Neural cell (in vitro differentiated cells): ENCODE data around the gene PROX1. TPM values are rescaled to one million over a fixed set of nuclear protein-coding genes. Genes with fewer than 3 reads are reported as not detected.

Source experiments
- H2AFZ ChIP-seq: fragments of 200-600, 300-800 bp; sonication (generic), shearing (Covaris generic); 2 replicates; pipeline ENCODE4 v1.6.0; 2014; ENCODE audit warnings: low read depth, mild to moderate bottlenecking, antibody characterized with exemption, low read length, moderate library complexity
- H3F3A ChIP-seq: fragments of 200-600 bp; shearing (Covaris generic); 2 replicates; pipeline ENCODE4 v1.6.1; 2016; ENCODE audit warnings: mild to moderate bottlenecking, moderate library complexity, mixed read lengths, antibody characterized with exemption, low read length; ENCODE audit not compliant: insufficient read depth, poor library complexity, severe bottlenecking
- H3K27ac ChIP-seq: fragments of 200-600, 300-800 bp; sonication (generic), shearing (Covaris generic); 2 replicates; pipeline ENCODE4 v1.5.1; 2014; ENCODE audit warnings: mild to moderate bottlenecking, low read length, moderate library complexity
- H3K27me3 ChIP-seq: fragments of 300-800, 200-600 bp; sonication (generic), shearing (Covaris generic); 2 replicates; pipeline ENCODE4 v1.6.0; 2014; ENCODE audit warnings: mild to moderate bottlenecking, low read depth, low read length, moderate library complexity; ENCODE audit not compliant: insufficient read depth
- H3K36me3 ChIP-seq: fragments of 300-800, 200-600 bp; sonication (generic), shearing (Covaris generic); 2 replicates; pipeline ENCODE4 v1.5.1; 2014; ENCODE audit warnings: mild to moderate bottlenecking, antibody characterized with exemption, low read length, moderate library complexity; ENCODE audit not compliant: insufficient read depth
- H3K4me2 ChIP-seq: fragments of 300-800, 200-600 bp; sonication (generic), shearing (Covaris generic); 2 replicates; pipeline ENCODE4 v1.6.0; 2014; ENCODE audit warnings: mild to moderate bottlenecking, low read length
- H3K4me3 ChIP-seq: fragments of 300-800, 200-600 bp; sonication (generic), shearing (Covaris generic); 2 replicates; pipeline ENCODE4 v1.5.1; 2014; ENCODE audit warnings: mild to moderate bottlenecking, low read length, moderate library complexity
- H3K79me2 ChIP-seq: fragments of 200-600 bp; shearing (Covaris generic); replicated peaks from 2 replicates; pipeline ENCODE4 v1.6.0; 2014; ENCODE audit warnings: mild to moderate bottlenecking, low read length, moderate library complexity; ENCODE audit not compliant: insufficient read depth
- H3K9ac ChIP-seq: fragments of 300-800, 200-600 bp; sonication (generic), shearing (Covaris generic); 2 replicates; pipeline ENCODE4 v1.6.1; 2016; ENCODE audit warnings: mild to moderate bottlenecking, low read length, mixed read lengths
- H3K9me2 ChIP-seq: fragments of 200-600 bp; shearing (Covaris generic); 2 replicates; pipeline ENCODE4 v1.6.1; 2016; ENCODE audit warnings: mild to moderate bottlenecking, low read length, mixed read lengths; ENCODE audit not compliant: insufficient read depth
- H3K9me3 ChIP-seq: fragments of 200-600, 300-800 bp; sonication (generic), shearing (Covaris generic); 2 replicates; pipeline ENCODE4 v1.6.1; 2016; ENCODE audit warnings: mild to moderate bottlenecking, mixed run types, low read length, moderate library complexity, mixed read lengths
- H4K20me1 ChIP-seq: fragments of 200-600 bp; shearing (Covaris generic); 2 replicates; pipeline ENCODE4 v1.6.1; 2016; ENCODE audit warnings: mild to moderate bottlenecking, mixed run types; ENCODE audit not compliant: insufficient read depth
- EP300 ChIP-seq: fragments of 450-650 bp; conservative IDR thresholded peaks from 2 replicates; pipeline ENCODE4 v1.6.1; 2014; ENCODE audit warnings: antibody characterized with exemption, mild to moderate bottlenecking, moderate library complexity; ENCODE audit not compliant: poor library complexity, severe bottlenecking
- EZH2 ChIP-seq: fragments of 200-600, 300-800 bp; shearing (Covaris generic), sonication (generic); IDR thresholded peaks from 2 replicates; pipeline ENCODE4 v1.6.1; 2014; ENCODE audit warnings: antibody characterized with exemption, low read length, borderline replicate concordance, mild to moderate bottlenecking; ENCODE audit not compliant: insufficient read depth, poor library complexity, severe bottlenecking
- MXI1 ChIP-seq: fragments of 450-650 bp; conservative IDR thresholded peaks from 2 replicates; pipeline ENCODE4 v1.6.1; 2014; ENCODE audit warnings: antibody characterized with exemption, mild to moderate bottlenecking; ENCODE audit not compliant: poor library complexity, severe bottlenecking
- POLR2AphosphoS5 ChIP-seq: IDR thresholded peaks from 2 replicates; pipeline ENCODE4 v1.6.1; 2012
- RAD21 ChIP-seq: fragments of 450-650 bp; conservative IDR thresholded peaks from 2 replicates; pipeline ENCODE4 v1.6.1; 2014; ENCODE audit warnings: antibody characterized with exemption, mild to moderate bottlenecking, moderate library complexity
- SMC3 ChIP-seq: fragments of 450-650 bp; conservative IDR thresholded peaks from 2 replicates; pipeline ENCODE4 v1.6.1; 2014; ENCODE audit warnings: antibody characterized with exemption, mild to moderate bottlenecking, moderate library complexity; ENCODE audit not compliant: poor library complexity
- TAF1 ChIP-seq: IDR thresholded peaks from 2 replicates; pipeline ENCODE4 v1.6.1; 2012; ENCODE audit warnings: low read depth
- polyA plus RNA-seq: library from polyadenylated mRNA; depleted of rRNA; stranded (reverse); fragments of >200 nt; gene quantifications from 2 replicates; pipeline ENCODE4 v1.2.3, GENCODE V29; 2014
- TF ChIP-seq, protein P1 (sequence below): IDR thresholded peaks from 2 replicates; pipeline ENCODE4 v1.6.1; 2012; ENCODE audit warnings: borderline replicate concordance
- TF ChIP-seq, protein P2 (sequence below): fragments of 450-650 bp; IDR thresholded peaks from 2 replicates; pipeline ENCODE4 v1.5.1; 2014; ENCODE audit warnings: antibody characterized with exemption, mild to moderate bottlenecking, moderate library complexity; ENCODE audit not compliant: poor library complexity, severe bottlenecking

PROX1 gene
- polyA plus RNA-seq, 1 donor from 2014 or later: 1.0 TPM

DNA sequence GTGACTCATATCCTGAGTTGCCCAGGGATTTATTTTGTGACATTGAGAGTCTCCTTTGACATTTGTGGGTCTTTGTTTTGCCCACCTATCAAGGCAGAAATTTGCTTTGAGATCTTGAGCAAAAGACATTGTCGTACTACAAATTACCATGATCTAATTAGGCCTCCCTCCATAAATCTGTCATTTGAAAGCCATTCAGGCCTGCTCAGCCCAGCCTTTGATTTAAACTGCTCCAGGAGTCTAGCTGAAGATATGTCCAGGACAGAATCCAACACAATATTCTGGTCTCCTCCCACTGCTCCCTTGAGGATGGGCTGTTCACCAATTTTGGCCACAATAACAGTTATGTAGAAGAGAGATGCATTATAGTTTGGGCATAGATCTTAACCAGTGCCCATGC lies 86.7 kb downstream of the PROX1 start:
- TF ChIP-seq, protein P1, sequence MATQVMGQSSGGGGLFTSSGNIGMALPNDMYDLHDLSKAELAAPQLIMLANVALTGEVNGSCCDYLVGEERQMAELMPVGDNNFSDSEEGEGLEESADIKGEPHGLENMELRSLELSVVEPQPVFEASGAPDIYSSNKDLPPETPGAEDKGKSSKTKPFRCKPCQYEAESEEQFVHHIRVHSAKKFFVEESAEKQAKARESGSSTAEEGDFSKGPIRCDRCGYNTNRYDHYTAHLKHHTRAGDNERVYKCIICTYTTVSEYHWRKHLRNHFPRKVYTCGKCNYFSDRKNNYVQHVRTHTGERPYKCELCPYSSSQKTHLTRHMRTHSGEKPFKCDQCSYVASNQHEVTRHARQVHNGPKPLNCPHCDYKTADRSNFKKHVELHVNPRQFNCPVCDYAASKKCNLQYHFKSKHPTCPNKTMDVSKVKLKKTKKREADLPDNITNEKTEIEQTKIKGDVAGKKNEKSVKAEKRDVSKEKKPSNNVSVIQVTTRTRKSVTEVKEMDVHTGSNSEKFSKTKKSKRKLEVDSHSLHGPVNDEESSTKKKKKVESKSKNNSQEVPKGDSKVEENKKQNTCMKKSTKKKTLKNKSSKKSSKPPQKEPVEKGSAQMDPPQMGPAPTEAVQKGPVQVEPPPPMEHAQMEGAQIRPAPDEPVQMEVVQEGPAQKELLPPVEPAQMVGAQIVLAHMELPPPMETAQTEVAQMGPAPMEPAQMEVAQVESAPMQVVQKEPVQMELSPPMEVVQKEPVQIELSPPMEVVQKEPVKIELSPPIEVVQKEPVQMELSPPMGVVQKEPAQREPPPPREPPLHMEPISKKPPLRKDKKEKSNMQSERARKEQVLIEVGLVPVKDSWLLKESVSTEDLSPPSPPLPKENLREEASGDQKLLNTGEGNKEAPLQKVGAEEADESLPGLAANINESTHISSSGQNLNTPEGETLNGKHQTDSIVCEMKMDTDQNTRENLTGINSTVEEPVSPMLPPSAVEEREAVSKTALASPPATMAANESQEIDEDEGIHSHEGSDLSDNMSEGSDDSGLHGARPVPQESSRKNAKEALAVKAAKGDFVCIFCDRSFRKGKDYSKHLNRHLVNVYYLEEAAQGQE: no peak
- TF ChIP-seq RAD21 (no peak), SMC3 (no peak), EZH2 (no peak), POLR2AphosphoS5 (no peak), TAF1 (no peak)
- TF ChIP-seq, protein P2, sequence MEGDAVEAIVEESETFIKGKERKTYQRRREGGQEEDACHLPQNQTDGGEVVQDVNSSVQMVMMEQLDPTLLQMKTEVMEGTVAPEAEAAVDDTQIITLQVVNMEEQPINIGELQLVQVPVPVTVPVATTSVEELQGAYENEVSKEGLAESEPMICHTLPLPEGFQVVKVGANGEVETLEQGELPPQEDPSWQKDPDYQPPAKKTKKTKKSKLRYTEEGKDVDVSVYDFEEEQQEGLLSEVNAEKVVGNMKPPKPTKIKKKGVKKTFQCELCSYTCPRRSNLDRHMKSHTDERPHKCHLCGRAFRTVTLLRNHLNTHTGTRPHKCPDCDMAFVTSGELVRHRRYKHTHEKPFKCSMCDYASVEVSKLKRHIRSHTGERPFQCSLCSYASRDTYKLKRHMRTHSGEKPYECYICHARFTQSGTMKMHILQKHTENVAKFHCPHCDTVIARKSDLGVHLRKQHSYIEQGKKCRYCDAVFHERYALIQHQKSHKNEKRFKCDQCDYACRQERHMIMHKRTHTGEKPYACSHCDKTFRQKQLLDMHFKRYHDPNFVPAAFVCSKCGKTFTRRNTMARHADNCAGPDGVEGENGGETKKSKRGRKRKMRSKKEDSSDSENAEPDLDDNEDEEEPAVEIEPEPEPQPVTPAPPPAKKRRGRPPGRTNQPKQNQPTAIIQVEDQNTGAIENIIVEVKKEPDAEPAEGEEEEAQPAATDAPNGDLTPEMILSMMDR: no peak

DNA sequence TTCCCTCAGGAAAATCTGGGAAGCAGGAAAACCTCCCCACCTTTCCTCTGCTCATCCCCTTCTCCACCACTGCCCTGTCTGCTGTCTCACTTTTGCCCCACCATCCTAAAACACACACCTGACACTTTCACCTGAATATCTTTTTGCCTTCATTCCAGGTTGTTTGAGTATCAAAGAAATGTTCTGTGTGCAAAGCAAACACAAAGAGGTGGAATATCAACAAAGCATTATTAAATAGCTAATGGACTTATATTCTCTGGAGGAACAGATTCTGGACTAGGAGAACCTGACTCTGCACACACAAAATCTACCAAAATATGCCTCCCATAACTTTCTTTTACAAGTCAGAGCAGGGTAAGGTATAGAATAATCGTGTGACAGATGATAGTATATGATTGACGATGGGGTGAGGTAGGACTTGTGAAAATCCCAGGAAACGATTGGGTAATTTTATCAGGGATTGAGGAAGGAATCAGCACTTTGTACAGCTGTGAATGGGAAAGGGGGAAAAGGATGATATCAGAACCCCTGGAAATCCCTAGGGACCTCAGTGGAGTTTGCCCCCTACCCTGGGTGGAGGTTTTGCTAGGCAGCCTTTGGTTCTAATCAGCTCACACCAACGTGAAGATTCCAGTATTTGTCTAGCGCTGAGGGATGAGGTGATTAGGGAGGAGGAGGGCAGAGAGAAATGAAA lies 87.7 kb downstream of the PROX1 start:
- Histone ChIP-seq H3K36me3 (no peaks in the 10 kb centered on the region), H2AFZ (no peak overlapping the region), H3K27ac (no peak overlapping the region), H3K79me2 (no peaks in the 10 kb centered on the region), H3K4me2 (no peak overlapping the region), H3K9me2 (no peaks in the 10 kb centered on the region), H3K9me3 (no peaks in the 10 kb centered on the region), H3K4me3 (no peak overlapping the region), H3F3A (no peaks in the 10 kb centered on the region), H3K27me3 (no peaks in the 10 kb centered on the region), H3K9ac (no peak overlapping the region), H4K20me1 (no peaks in the 10 kb centered on the region)
- TF ChIP-seq EP300: no peak
- TF ChIP-seq, protein P2: no peak
- no peak for TF ChIP-seq SMC3
- TF ChIP-seq, protein P1: no peak
- no peak for TF ChIP-seq POLR2AphosphoS5
- no peak for TF ChIP-seq TAF1
- no peak for TF ChIP-seq EZH2
- TF ChIP-seq RAD21: no peak
- no peak for TF ChIP-seq MXI1

More for the DNA sequence above, 86.7 kb downstream of the PROX1 start:
- no peaks in the 10 kb centered on the region for H3F3A ChIP-seq
- no peaks in the 10 kb centered on the region for H3K27me3 ChIP-seq
- no peaks in the 10 kb centered on the region for H4K20me1 ChIP-seq
- H3K9me2 ChIP-seq: no peaks in the 10 kb centered on the region
- no peak overlapping the region for H3K4me2 ChIP-seq
- H3K4me3 ChIP-seq: no peak overlapping the region
- H3K27ac ChIP-seq: no peak overlapping the region
- no peak overlapping the region for H2AFZ ChIP-seq
- no peaks in the 10 kb centered on the region for H3K79me2 ChIP-seq
- H3K36me3 ChIP-seq: no peaks in the 10 kb centered on the region
- no peak overlapping the region for H3K9ac ChIP-seq
- no peaks in the 10 kb centered on the region for H3K9me3 ChIP-seq
